GM23338 (cell line): ENCODE data around the gene CEBPE.

Experiments
- CTCF ChIP-seq, 2 experiments: fragments of 200-600 bp in 1 of 2; sonication (generic) in 1 of 2; conservative IDR thresholded peaks; 2 replicates each; pipeline versions ENCODE4 v1.5.1 to v1.6.1; 2016 to 2017; ENCODE audit warnings: antibody characterized with exemption in 2 of 2, low read depth in 2 of 2, mild to moderate bottlenecking in 2 of 2, moderate library complexity in 1 of 2
- ETS1 ChIP-seq: IDR thresholded peaks from 2 replicates; pipeline ENCODE4 v1.6.1; 2016; ENCODE audit warnings: antibody characterized with exemption
- EZH2 ChIP-seq: fragments of 200-600 bp; sonication (generic); IDR thresholded peaks from one replicate; pipeline ENCODE4 v1.8.0; 2017; ENCODE audit warnings: antibody characterized with exemption, mild to moderate bottlenecking, low read depth; ENCODE audit not compliant: unreplicated experiment
- EZH2phosphoT487 ChIP-seq: fragments of 200-600 bp; sonication (generic); IDR thresholded peaks from one replicate; pipeline ENCODE4 v1.8.1; 2018; ENCODE audit warnings: antibody characterized with exemption; ENCODE audit not compliant: unreplicated experiment
- NANOG ChIP-seq: IDR thresholded peaks from 2 replicates; pipeline ENCODE4 v1.6.1; 2016; ENCODE audit warnings: antibody characterized with exemption, borderline replicate concordance
- POLR2AphosphoS5 ChIP-seq: IDR thresholded peaks from 2 replicates; pipeline ENCODE4 v1.6.1; 2016; ENCODE audit warnings: antibody characterized with exemption, low read depth
- REST ChIP-seq: IDR thresholded peaks from one replicate; pipeline ENCODE4 v1.6.1; 2018; ENCODE audit warnings: antibody characterized with exemption; ENCODE audit not compliant: unreplicated experiment
- STAT1 ChIP-seq: IDR thresholded peaks from one replicate; pipeline ENCODE4 v1.6.1; 2016; ENCODE audit warnings: antibody characterized with exemption; ENCODE audit not compliant: unreplicated experiment
- ZNF114 ChIP-seq: fragments of 250-450 bp; sonication (Bioruptor Pico); IDR thresholded peaks from 2 replicates; pipeline ENCODE4 v1.5.0; 2020; ENCODE audit warnings: mild to moderate bottlenecking, moderate library complexity

- TF ChIP-seq CTCF (conservative IDR thresholded peaks at IDR 0.05; ENCODE audit: low read depth in 2 of 2): no peak
- TF ChIP-seq EZH2: no peak
- no peak for TF ChIP-seq NANOG
- no peak; the same call in 1 of the 2 replicates for TF ChIP-seq POLR2AphosphoS5
- TF ChIP-seq REST: no peak
- no peak for TF ChIP-seq ZNF114 (CRISPR knock-in tag)
- TF ChIP-seq EZH2phosphoT487: no peak
- TF ChIP-seq STAT1: no peak
- TF ChIP-seq ETS1: no peak
Observed at GRCh38 chr14:23126548-23127278, 7.7 kb upstream of the CEBPE start.
